ENCODE measurements around the gene SLC12A5. TPM values are rescaled to one million over a fixed set of nuclear protein-coding genes. Genes with fewer than 3 reads are reported as not detected.

The SLC12A5 gene
- total RNA-seq, 4 donors from 2014 or later, result 0.19 TPM; not detected in 3

DNA sequence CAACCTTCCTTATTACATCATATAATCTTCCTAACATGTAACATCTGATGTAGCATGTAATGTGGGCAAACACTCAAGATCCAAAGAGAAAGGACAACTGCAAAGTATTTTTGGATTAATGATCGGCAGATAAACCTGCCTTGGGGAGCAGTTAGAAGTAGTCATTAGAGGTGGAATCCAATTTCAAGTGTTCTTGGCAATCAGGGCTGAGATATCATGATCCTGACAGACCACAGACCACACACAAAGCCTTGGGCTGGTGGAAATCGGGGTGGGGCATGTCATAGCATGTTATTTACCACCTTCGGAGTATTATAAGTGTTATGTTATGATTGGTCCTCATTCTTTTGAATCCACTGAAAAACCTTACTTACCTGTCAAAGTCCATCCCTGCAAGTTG is 44.4 kb downstream of the SLC12A5 start:
- no peak for TF ChIP-seq CTCF (IDR thresholded peaks at IDR 0.05)
- ATAC-seq (ENCODE audit: low FRiP score) (no peak), DNase-seq (ENCODE audit: low spot score) (no peak)

DNA sequence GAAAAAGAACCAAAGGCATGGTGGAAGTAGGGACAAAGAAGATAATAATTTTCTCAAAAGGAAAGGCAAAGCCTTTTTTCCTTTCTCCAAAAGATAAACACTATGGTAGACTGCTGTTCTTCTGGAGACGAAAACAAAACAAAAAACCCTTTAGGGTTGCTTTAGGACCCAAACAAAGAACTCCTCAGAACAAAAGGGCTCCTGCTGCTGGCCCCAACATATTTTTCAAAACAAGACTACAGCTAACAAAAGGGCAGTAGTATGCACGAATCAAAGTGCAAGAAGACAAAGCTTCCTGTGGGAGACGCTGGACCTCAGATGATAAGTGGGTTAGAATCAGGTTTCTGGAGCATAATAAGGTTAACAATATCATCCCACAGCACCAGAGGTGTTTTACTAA is 45.0 kb downstream of the SLC12A5 start:
- DNase-seq (ENCODE audit: low spot score) (no peak), ATAC-seq (ENCODE audit: low FRiP score) (no peak)
- TF ChIP-seq CTCF (IDR thresholded peaks at IDR 0.05), result no peak

GRCh38 chr20:46076806-46077205 is 47.8 kb downstream of the SLC12A5 start:
- DNase-seq (ENCODE audit: low spot score) (no peak), ATAC-seq (ENCODE audit: low FRiP score) (no peak)
- no peak for TF ChIP-seq CTCF (IDR thresholded peaks at IDR 0.05)

DNA sequence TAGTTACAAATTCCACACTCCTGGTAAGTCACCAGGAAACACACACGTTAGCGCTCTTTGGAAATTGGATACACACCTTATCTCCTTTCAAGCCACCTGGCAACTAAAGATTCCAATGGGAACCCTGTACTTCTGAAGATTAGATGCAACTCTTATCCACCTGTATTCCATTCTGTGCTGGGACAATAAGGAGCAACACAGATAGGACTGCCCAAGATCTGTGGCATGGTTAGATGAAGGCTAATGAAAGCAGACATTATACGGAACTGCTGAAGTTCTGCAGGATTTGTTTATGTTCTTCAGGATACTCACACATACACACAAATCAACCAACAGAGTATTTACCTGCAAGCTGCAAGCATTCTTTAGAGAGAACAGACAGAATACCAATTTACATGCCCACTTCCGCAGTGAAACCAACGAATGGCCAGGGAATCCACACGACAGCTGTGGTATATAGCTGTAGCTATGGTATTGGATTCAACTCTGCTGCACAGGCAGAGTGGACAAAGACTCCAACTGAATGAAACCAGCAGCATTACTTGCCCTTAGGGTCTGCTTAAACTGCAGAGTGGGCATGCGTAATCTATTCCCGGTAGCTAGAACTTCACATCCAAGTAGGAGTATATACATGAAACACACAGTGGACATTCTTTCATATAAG is 48.8 kb downstream of the SLC12A5 start:
- TF ChIP-seq CTCF (IDR thresholded peaks at IDR 0.05), result no peak
- ATAC-seq (ENCODE audit: low FRiP score) (no peak), DNase-seq (ENCODE audit: low spot score) (no peak)

GRCh38 chr20:46078954-46079353 is 49.9 kb downstream of the SLC12A5 start:
- no peak for ATAC-seq (ENCODE audit: low FRiP score)
- DNase-seq (ENCODE audit: low spot score), result no peak
- TF ChIP-seq CTCF (IDR thresholded peaks at IDR 0.05), result no peak

DNA sequence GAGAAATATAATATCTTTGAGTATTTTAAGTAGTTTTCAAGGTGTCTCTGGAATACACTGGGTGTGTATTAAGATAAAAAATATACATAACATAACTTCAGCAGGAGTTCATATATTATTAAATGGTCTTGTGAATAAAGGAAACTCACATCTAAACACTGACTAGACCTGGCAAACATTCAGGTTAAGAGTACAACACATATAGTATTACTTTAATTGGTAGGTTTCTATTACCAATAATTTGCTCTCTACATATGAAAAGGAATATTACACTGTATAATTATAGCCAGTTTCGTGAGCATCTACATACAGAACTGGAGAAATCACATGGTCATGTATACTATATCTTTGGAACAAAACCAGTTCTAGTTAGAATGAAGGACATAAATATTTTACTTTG is 52.1 kb downstream of the SLC12A5 start:
- TF ChIP-seq CTCF (IDR thresholded peaks at IDR 0.05), result no peak
- DNase-seq (ENCODE audit: low spot score) (no peak), ATAC-seq (ENCODE audit: low FRiP score) (no peak)

GRCh38 chr20:46083101-46083500 is 54.1 kb downstream of the SLC12A5 start:
- no peak for ATAC-seq (ENCODE audit: low FRiP score)
- TF ChIP-seq CTCF (IDR thresholded peaks at IDR 0.05), result no peak
- no peak for DNase-seq (ENCODE audit: low spot score)
